Renal pelvis (tissue), 4 donors: ENCODE results near the gene DLX3. TPM values are rescaled to one million over a fixed set of nuclear protein-coding genes. Genes with fewer than 3 reads are reported as not detected.
A peak's percentile ranks its signal among the peaks of the same experiment; 100 is the strongest.

Source experiments
- DNase-seq: peaks from one replicate; pipeline ENCODE4 v3.0.0-alpha.2; 2013
- polyA plus RNA-seq, 3 donors: library from polyadenylated mRNA; unstranded; fragments of 120-200 nt; gene quantifications; one replicate each; pipeline ENCODE4 v1.2.1, GENCODE V29; 2013; ENCODE audit not compliant: insufficient read length in 3 of 3

Gene DLX3
- polyA plus RNA-seq, 3 donors, result 0.90 to 2.3 (median 1.5) TPM

GRCh38 chr17:49959183-49959935 is 35.7 kb downstream of the DLX3 start:
- no peak for DNase-seq

- DNase-seq, result no peak
These were observed 36.3 kb downstream of the DLX3 start for GRCh38 chr17:49958723-49959122.

GRCh38 chr17:49957350-49957749 is 37.7 kb downstream of the DLX3 start:
- DNase-seq, result no peak

- DNase-seq, result no peak
These were observed 38.2 kb downstream of the DLX3 start for GRCh38 chr17:49956780-49957179.

- no peak for DNase-seq
These were observed 39.9 kb downstream of the DLX3 start for GRCh38 chr17:49955157-49955556.

- DNase-seq, result no peak
These were observed 42.0 kb downstream of the DLX3 start for GRCh38 chr17:49952912-49953497.

GRCh38 chr17:49952209-49952911 is 42.7 kb downstream of the DLX3 start:
- DNase-seq, result peak; percentile 84

- DNase-seq, result no peak
These were observed 43.5 kb downstream of the DLX3 start for GRCh38 chr17:49951362-49952082.

GRCh38 chr17:49949634-49950033 is 45.4 kb downstream of the DLX3 start:
- no peak for DNase-seq

- no peak for DNase-seq
These were observed 48.0 kb downstream of the DLX3 start for GRCh38 chr17:49946964-49947584.

GRCh38 chr17:49946208-49946607 is 48.8 kb downstream of the DLX3 start:
- DNase-seq, result no peak

GRCh38 chr17:49944273-49944870 is 50.7 kb downstream of the DLX3 start:
- DNase-seq, result no peak

GRCh38 chr17:49942947-49943346 is 52.1 kb downstream of the DLX3 start:
- DNase-seq, result no peak

- DNase-seq, result no peak
These were observed 53.6 kb downstream of the DLX3 start for GRCh38 chr17:49941427-49941826.

Other genes starting within 250 kb of the DLX3 start
- 10 to 100 TPM; 19.9 to 25.8 (median 20.5) TPM for gene FAM117A, start 231.1 kb downstream of the DLX3 start, polyA plus RNA-seq
- 10 to 100 TPM; 49.9 to 61.8 (median 52.5) TPM for gene KAT7, start 206.5 kb downstream of the DLX3 start, polyA plus RNA-seq
- 1 to 10 TPM in 1 of 3 donors, under 1 TPM in 1, not detected in 1; 0.16 to 1.5 TPM for gene TAC4, start 147.2 kb downstream of the DLX3 start, polyA plus RNA-seq
- 1 to 10 TPM in 1 of 3 donors, under 1 TPM in 2; 0.62 to 1.3 (median 0.98) TPM for gene DLX4, start 26.0 kb downstream of the DLX3 start, polyA plus RNA-seq
- 100 to 1,000 TPM; 104 to 119 (median 112) TPM for gene ITGA3, start 60.9 kb upstream of the DLX3 start, polyA plus RNA-seq
- gene PDK2, start 100.1 kb upstream of the DLX3 start, polyA plus RNA-seq, result 100 to 1,000 TPM; 125 to 135 (median 129) TPM
- gene SAMD14, start 134.9 kb upstream of the DLX3 start, polyA plus RNA-seq, result 10 to 100 TPM; 14.8 to 18.7 (median 17.9) TPM
- gene PPP1R9B, start 155.5 kb upstream of the DLX3 start, polyA plus RNA-seq, result 10 to 100 TPM; 47.5 to 56.9 (median 49.6) TPM
- gene SGCA, start 170.8 kb upstream of the DLX3 start, polyA plus RNA-seq, result 1 to 10 TPM; 1.3 to 1.7 (median 1.5) TPM
- 100 to 1,000 TPM; 388 to 763 (median 498) TPM for gene COL1A1, start 206.4 kb upstream of the DLX3 start, polyA plus RNA-seq